Measurements from ENCODE around the gene LIMA1.

DNA sequence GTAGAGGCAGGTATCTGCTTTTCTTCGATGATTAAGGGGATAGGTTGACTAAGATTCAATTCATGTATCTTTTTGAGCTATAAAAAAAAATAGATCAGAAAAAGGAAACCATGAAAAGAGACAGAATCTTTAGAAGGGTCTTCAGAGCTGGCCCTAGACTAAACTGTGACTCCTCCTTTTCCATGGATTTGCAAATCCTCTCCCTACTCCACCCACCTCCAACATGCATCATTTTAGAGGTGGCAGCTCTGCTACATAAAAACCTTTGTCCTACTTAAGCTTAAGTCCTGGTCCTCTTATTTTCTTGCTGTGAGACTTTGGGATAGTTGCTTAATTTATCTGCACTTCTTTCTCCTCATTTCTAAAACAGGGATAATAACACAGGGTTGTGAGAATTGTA lies 48.4 kb upstream of the LIMA1 start:
- TF ChIP-seq, protein P1, sequence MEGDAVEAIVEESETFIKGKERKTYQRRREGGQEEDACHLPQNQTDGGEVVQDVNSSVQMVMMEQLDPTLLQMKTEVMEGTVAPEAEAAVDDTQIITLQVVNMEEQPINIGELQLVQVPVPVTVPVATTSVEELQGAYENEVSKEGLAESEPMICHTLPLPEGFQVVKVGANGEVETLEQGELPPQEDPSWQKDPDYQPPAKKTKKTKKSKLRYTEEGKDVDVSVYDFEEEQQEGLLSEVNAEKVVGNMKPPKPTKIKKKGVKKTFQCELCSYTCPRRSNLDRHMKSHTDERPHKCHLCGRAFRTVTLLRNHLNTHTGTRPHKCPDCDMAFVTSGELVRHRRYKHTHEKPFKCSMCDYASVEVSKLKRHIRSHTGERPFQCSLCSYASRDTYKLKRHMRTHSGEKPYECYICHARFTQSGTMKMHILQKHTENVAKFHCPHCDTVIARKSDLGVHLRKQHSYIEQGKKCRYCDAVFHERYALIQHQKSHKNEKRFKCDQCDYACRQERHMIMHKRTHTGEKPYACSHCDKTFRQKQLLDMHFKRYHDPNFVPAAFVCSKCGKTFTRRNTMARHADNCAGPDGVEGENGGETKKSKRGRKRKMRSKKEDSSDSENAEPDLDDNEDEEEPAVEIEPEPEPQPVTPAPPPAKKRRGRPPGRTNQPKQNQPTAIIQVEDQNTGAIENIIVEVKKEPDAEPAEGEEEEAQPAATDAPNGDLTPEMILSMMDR (IDR thresholded peaks at IDR 0.05) = no peak
- no peak for TF ChIP-seq POLR2A (IDR thresholded peaks at IDR 0.05)

Measured in thyroid gland (tissue), 4 donors.